ENCODE measurements around the gene DENND6B.

Gene DENND6B

GRCh38 chr22:50284479-50284878 is 42.3 kb downstream of the DENND6B start:
- ChIA-PET POLR2A (ENCODE audit: low non-redundant PET) (no interaction called here), CTCF (no interaction called here)
- TF ChIP-seq, protein P1, sequence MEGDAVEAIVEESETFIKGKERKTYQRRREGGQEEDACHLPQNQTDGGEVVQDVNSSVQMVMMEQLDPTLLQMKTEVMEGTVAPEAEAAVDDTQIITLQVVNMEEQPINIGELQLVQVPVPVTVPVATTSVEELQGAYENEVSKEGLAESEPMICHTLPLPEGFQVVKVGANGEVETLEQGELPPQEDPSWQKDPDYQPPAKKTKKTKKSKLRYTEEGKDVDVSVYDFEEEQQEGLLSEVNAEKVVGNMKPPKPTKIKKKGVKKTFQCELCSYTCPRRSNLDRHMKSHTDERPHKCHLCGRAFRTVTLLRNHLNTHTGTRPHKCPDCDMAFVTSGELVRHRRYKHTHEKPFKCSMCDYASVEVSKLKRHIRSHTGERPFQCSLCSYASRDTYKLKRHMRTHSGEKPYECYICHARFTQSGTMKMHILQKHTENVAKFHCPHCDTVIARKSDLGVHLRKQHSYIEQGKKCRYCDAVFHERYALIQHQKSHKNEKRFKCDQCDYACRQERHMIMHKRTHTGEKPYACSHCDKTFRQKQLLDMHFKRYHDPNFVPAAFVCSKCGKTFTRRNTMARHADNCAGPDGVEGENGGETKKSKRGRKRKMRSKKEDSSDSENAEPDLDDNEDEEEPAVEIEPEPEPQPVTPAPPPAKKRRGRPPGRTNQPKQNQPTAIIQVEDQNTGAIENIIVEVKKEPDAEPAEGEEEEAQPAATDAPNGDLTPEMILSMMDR (conservative IDR thresholded peaks at IDR 0.05; ENCODE audit: low read depth), result no peak
- peak overlapping the region; percentile 91 for H3K27ac ChIP-seq
- no peak for DNase-seq (ENCODE audit: low spot score)

DNA sequence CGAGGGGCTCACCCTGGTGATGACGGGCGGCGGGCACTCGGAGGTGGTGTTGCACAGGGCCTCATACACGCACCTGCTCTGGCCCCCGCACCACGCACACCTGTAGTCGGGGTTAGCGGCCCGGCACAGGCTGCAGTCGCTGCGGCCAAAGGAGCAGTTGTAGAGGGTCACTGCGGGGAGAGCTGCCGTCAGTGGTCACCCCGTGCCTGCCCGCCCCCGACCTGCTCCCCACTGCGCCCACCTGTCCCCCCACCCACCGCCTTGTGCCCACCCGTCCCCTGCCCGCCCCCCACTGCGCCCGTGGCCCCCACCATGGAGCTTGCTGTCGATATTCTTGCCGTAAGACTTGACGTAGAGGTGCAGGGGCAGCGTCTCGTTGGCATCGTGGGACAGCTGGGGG is 43.0 kb downstream of the DENND6B start:
- ChIA-PET POLR2A (ENCODE audit: low non-redundant PET) (no interaction called here), CTCF (no interaction called here)
- H3K27ac ChIP-seq, result peak overlapping the region; percentile 91
- no peak for DNase-seq (ENCODE audit: low spot score)
- TF ChIP-seq, protein P1 (conservative IDR thresholded peaks at IDR 0.05; ENCODE audit: low read depth), result no peak

DNA sequence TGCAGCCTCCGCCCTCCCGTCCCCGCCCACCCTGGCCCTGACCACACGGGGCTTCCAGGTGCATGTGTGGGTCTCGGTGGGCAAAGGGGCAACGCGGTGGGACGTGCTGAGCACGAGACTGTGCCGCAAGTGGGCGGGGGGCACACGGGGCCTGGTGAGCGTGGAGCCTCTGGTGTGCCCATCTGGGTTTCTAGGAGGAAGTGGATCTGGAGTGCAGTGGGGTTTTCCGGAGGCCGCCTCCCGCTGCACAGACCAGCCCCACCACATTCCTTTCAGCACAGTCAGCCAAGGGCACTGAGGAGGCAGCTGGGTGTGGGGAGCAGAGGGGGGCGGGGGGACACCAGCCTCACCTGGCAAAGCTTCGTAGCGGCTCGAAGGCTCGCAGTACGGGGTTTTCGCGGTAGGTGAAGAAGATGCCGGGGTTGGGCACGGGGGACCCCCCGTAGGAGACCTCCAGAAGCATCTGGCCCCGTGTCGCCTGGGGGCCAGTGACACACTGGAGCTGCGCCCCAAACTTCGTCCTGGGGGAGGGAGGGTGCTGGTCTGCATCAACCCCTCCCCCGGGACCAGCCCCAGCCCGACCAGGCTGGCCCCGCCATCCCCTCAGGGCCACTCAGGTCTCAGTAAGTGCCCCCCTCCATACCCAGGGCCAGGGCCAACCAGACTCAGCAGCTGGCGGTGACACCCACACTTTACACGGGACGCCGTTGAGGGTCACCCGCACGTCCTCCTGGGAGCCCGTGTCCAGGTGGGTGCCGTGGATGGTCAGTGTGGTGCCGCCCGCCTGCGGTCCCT is 44.3 kb downstream of the DENND6B start:
- ChIA-PET CTCF (interaction anchor here (0.8 to 1.1 kb wide), 3 partner anchors 23 to 45 kb away, joined by 3 to 4 read pairs (median 3); no protein-coding TSS in a partner anchor), POLR2A (ENCODE audit: low non-redundant PET) (interaction anchor here (0.5 to 1.1 kb wide), 2 partner anchors 15 to 21 kb away, joined by 3 read pairs; no protein-coding TSS in a partner anchor)
- TF ChIP-seq, protein P1 (conservative IDR thresholded peaks at IDR 0.05; ENCODE audit: low read depth), result no peak
- peak overlapping the region; percentile 91 for H3K27ac ChIP-seq
- DNase-seq (ENCODE audit: low spot score), result peak; percentile 87

DNA sequence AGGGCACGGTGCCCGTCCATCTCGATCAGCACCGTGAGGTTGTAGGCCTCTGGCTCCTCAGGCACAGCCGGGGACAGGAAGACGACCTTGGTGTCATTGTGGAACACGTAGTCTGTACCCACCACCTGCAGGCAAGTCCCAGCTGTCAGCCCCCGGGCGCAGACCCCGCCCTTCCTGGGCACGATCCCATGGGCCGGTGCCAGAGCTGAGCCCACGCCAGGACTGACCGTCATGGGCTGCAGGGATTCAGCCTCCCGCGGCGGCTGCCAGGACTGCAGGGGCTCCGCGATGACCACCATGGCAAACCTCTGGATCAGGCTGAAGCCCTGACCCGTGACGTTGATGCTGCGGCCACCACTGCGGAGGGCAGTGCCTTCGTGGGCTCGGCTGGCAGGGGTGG is 44.9 kb downstream of the DENND6B start:
- ChIA-PET CTCF (interaction anchor here (1.0 to 1.2 kb wide), 3 partner anchors 9 to 45 kb away, joined by 3 to 4 read pairs (median 3); no protein-coding TSS in a partner anchor), POLR2A (ENCODE audit: low non-redundant PET) (interaction anchor here (1.1 kb wide), 1 partner anchor 22 kb away, joined by 3 read pairs; no protein-coding TSS in a partner anchor)
- TF ChIP-seq, protein P1 (conservative IDR thresholded peaks at IDR 0.05; ENCODE audit: low read depth), result no peak
- H3K27ac ChIP-seq, result peak overlapping the region; percentile 91
- no peak for DNase-seq (ENCODE audit: low spot score)

DNA sequence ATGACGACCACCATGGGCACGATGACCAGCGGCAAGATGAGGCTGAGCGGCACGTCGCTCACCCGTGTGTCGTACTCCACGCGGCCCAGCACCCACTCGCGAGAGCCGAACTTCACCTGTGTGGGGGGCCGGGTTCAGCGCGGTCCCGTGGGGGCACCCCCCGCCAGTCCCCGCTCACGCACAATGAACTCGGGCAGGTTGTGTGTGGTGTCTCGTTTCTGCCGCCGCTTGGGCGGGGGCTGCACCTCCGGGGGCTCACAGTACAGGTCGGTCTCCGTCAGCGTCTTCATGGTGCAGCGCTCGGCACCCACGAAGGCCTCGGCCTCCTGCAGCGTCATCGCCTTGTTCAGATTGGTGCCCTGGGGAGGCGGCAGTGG is 45.4 kb downstream of the DENND6B start:
- ChIA-PET CTCF (interaction anchor here (1.0 to 1.2 kb wide), 2 partner anchors 9 to 25 kb away, joined by 3 to 4 read pairs; no protein-coding TSS in a partner anchor), POLR2A (ENCODE audit: low non-redundant PET) (no interaction called here)
- DNase-seq (ENCODE audit: low spot score), result no peak
- TF ChIP-seq, protein P1 (conservative IDR thresholded peaks at IDR 0.05; ENCODE audit: low read depth), result no peak
- H3K27ac ChIP-seq, result peak overlapping the region; percentile 91

- ChIA-PET CTCF (interaction anchor here (0.6 to 1.2 kb wide), 3 partner anchors 8 to 44 kb away, joined by 3 to 4 read pairs (median 3); no protein-coding TSS in a partner anchor), POLR2A (ENCODE audit: low non-redundant PET) (no interaction called here)
- TF ChIP-seq, protein P1 (conservative IDR thresholded peaks at IDR 0.05; ENCODE audit: low read depth), result no peak
- DNase-seq (ENCODE audit: low spot score), result no peak
- H3K27ac ChIP-seq, result peak overlapping the region; percentile 91
Measured at GRCh38 chr22:50280708-50281383, 46.0 kb downstream of the DENND6B start.

Data from RWPE1 (cell line).